Daoy (cell line): ENCODE measurements around the gene PCBP3. TPM values are rescaled to one million over a fixed set of nuclear protein-coding genes. Genes with fewer than 3 reads are reported as not detected.

ENCODE experiments used
- DNase-seq: peaks from one replicate; pipeline ENCODE4 v3.0.0-alpha.2; 2015; ENCODE audit warnings: low read depth
- total RNA-seq: library from RNA; depleted of rRNA; stranded (reverse); fragments of >200 nt; shearing (Covaris generic); gene quantifications from 2 replicates; pipeline ENCODE4 v1.2.3, GENCODE V29; 2014

Gene PCBP3
- total RNA-seq, 1 experiment from 2014 or later = 2.1 TPM

GRCh38 chr21:45861156-45861870 lies 217.8 kb downstream of the PCBP3 start:
- no peak for DNase-seq

- DNase-seq = no peak
These were observed 219.2 kb downstream of the PCBP3 start for GRCh38 chr21:45862543-45863207.

DNA sequence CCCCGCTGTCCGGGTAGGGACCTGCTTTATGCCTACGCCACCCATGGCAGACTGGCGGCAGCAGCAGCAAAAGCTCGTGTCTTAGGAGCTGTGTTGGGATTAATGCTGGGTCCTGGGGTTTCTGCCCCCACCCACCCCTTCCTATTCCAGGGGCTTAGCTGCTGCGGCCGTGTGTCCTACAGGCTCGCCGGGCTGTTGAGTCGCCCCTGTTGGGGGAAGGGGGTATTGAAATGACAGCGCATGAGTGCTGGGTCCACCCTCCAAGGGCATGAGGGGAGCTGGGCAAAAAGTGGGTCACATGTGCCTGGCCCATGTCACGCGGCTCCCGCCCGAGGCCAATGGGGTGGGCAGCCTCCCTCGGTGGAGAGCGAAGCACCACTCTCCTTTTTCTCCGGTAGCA lies 219.7 kb downstream of the PCBP3 start:
- DNase-seq = no peak

- no peak for DNase-seq
These were observed 220.2 kb downstream of the PCBP3 start for GRCh38 chr21:45863751-45864150.

GRCh38 chr21:45864436-45864835 lies 220.9 kb downstream of the PCBP3 start:
- DNase-seq = peak; percentile 57

GRCh38 chr21:45865106-45865835 lies 221.7 kb downstream of the PCBP3 start:
- peak; percentile 91 for DNase-seq

- no peak for DNase-seq
These were observed 223.0 kb downstream of the PCBP3 start for GRCh38 chr21:45866551-45866950.

GRCh38 chr21:45867041-45867666 lies 223.6 kb downstream of the PCBP3 start:
- no peak for DNase-seq

- no peak for DNase-seq
These were observed 224.2 kb downstream of the PCBP3 start for GRCh38 chr21:45867671-45868081.

DNA sequence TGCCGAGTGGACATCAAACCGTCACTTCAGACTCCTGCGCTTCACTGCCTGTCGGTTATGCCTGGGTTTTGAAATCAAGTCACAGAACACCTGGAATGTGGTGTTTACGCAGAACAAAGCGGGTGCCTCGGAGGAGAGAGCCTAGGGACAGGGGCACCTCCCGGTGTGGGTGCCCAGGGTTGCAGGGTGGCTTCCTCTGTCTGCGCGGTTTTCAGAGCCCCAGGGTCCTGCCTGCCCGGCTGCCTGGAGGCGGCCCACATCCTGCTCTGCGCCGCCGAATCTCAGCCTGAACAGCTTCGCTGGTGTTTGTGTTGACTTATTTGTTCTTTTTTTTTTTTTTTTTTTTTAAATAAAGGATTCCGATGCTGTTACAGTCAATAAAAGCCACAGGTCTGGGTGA lies 224.6 kb downstream of the PCBP3 start:
- DNase-seq = no peak

GRCh38 chr21:45868488-45868887 lies 225.0 kb downstream of the PCBP3 start:
- DNase-seq = no peak

DNA sequence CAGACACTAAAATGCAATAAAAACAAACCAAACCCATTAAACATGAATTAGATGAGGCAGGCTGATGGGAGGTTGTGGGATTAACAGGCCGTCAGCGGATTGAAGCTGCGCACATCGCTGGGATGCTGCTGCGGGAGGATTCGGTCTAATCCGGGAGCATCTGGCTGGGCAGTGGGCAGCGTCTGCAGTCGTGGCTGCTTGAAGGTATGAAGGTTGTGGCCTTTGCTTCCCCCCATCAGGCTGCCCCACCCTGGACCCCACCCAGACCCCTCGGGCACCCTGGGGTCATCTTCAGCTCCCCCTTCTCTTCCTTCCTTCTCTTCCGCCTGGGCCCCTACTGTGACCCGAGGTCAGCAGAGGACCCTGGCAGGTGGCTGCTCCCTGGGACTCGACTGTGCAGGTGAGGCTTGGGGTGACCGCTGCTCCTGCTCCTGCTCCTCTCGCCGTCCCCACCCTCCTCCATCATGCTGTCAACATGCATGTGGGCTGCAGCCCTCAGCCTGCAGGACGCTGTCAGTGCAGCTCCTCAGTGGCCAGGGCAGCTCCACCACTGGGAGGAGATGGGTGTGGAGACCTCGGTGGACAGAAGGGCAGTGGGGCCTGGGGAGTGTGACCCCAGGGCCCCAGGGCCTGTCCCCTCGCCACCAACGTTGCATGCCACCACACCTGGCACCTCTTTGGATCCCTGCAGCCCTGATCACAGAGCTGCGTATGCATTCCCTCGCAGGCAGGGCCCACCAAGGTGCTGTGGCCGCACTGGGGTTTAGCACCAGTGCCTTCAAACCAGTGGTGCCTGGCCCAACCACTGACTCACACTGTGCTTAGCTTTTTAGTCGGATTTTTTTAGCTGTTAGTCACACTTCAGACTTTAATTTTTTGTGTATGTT lies 225.8 kb downstream of the PCBP3 start:
- peak; percentile 75 for DNase-seq

GRCh38 chr21:45870421-45870820 lies 226.9 kb downstream of the PCBP3 start:
- DNase-seq = no peak

- no peak for DNase-seq
These were observed 227.5 kb downstream of the PCBP3 start for GRCh38 chr21:45870851-45871615.

DNA sequence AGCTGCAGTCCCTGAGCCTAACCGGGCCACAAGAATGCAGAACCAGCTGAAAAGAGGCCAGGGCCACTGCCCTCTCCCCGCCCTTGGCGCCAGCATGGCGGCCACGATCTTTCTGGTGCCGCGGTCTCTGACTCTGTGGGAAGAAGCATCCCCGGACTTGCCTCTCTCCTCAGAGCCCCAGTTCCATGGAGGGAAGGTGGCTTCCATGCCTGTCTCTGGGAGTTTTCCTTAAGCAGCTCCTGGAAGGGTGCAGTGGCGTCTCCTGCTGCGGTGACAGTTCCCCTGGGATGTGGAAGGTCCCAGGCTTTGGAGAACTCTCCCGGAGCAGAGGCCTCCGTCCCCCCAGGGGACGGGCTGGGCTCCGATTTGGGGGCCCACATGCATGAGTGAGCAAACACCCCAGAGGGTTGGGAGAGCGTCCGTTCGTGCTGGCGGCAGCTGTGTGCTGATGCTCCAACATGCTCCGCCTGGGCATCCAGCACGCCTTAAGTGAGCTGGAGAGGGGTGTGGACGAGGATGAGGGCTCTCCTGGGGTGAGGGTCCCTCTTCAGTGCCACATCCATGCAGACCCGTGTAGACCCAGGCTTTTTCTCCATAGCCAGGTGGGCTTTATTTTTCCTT lies 228.2 kb downstream of the PCBP3 start:
- no peak for DNase-seq

GRCh38 chr21:45872471-45872870 lies 228.9 kb downstream of the PCBP3 start:
- DNase-seq = no peak

DNA sequence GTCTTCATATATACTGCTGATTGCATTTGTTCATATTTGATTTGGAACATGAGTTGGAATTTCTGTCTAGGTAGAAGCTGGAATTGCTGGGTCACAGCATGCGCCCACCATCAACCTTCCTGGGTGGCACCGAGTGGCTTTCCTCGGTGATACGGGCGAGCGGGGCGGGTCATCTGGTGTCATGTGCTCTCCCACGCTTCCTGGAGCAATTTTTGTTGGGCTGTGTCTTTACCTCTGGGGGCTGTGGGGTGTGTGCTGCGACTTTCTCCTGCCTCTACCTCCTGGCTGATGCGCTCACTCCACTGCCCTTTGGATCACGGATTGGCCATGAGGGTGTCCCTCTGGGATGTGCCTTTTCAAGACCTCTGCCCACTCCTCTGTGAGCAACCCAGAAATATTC lies 229.4 kb downstream of the PCBP3 start:
- no peak for DNase-seq

- no peak for DNase-seq
These were observed 229.9 kb downstream of the PCBP3 start for GRCh38 chr21:45873418-45873817.

- DNase-seq = no peak
These were observed 230.3 kb downstream of the PCBP3 start for GRCh38 chr21:45873866-45874265.
